NCI-H2227 (cell line): Measurements from ENCODE around the gene IQCN.

Experiments used
- DNase-seq: peaks from one replicate; lab custom pipeline; 2025; ENCODE audit not compliant: unreplicated experiment; lab: John Stamatoyannopoulos, UW

Gene IQCN, protein sequence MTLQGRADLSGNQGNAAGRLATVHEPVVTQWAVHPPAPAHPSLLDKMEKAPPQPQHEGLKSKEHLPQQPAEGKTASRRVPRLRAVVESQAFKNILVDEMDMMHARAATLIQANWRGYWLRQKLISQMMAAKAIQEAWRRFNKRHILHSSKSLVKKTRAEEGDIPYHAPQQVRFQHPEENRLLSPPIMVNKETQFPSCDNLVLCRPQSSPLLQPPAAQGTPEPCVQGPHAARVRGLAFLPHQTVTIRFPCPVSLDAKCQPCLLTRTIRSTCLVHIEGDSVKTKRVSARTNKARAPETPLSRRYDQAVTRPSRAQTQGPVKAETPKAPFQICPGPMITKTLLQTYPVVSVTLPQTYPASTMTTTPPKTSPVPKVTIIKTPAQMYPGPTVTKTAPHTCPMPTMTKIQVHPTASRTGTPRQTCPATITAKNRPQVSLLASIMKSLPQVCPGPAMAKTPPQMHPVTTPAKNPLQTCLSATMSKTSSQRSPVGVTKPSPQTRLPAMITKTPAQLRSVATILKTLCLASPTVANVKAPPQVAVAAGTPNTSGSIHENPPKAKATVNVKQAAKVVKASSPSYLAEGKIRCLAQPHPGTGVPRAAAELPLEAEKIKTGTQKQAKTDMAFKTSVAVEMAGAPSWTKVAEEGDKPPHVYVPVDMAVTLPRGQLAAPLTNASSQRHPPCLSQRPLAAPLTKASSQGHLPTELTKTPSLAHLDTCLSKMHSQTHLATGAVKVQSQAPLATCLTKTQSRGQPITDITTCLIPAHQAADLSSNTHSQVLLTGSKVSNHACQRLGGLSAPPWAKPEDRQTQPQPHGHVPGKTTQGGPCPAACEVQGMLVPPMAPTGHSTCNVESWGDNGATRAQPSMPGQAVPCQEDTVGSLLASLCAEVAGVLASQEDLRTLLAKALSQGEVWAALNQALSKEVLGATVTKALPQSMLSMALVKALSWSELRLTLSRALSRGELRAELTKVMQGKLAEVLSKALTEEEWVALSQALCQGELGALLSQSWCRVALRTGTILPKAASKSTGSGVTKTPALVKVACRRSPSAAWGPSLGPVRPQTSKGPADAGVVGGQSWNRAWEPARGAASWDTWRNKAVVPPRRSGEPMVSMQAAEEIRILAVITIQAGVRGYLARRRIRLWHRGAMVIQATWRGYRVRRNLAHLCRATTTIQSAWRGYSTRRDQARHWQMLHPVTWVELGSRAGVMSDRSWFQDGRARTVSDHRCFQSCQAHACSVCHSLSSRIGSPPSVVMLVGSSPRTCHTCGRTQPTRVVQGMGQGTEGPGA (N-terminal part only)

GRCh38 chr19:18274219-18274780, at the start of gene IQCN:
IQCN (minus strand) TSS chr19:18274452; CDS start chr19:18269478, 4,974 bp downstream.
- no peak for DNase-seq

GRCh38 chr19:18322759-18323460, 48.7 kb upstream of the IQCN start, which contains the start of gene LSM4:
LSM4 (minus strand) TSS chr19:18323076; CDS start chr19:18323020, 56 bp downstream.
- peak; percentile 98 for DNase-seq

DNA sequence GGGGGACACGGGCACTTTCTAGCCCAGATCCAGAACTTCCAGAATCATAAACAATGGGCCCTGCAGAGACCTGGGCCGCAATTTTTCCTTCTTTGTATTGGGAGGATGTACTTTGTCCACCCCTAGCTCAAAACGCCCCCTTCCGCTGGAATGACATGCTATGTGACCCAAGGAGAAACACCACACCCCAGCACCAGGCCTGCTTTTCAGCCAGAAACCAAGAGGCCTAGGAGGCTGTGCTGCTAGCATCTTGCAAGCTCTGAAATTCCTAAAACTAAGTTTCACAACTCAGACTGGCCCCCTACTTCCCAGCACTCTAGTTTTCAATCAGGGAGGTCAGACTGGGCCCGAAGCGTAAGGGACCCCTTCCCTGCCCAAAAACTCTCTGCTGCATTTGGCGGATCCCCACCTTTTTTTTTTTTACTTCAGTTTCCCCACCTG, 48.1 kb upstream of the IQCN start:
- peak; percentile 35 for DNase-seq

DNA sequence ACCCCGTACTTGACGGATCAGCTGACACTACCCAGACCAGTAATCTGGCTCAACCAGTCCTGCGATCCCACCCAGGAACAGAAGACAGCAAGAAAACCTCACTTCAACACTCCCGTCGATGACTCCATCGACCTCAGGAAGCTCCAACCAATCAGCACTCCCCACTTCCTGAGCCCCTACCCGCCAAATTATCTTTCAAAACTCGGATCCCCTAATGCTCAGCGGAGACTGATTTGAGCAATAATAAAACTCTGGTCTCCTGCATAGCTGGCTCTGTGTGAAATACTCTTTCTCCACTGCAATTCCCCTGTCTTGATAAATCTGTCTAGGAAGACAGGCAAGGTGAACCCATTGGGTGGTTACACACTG, 47.5 kb upstream of the IQCN start:
- DNase-seq: peak; percentile 40

GRCh38 chr19:18320865-18321733, 46.8 kb upstream of the IQCN start:
- DNase-seq: no peak

- DNase-seq: no peak
Observed at GRCh38 chr19:18319591-18320135, 45.4 kb upstream of the IQCN start.

- DNase-seq: no peak
Observed at GRCh38 chr19:18317961-18318800, 43.9 kb upstream of the IQCN start.

DNA sequence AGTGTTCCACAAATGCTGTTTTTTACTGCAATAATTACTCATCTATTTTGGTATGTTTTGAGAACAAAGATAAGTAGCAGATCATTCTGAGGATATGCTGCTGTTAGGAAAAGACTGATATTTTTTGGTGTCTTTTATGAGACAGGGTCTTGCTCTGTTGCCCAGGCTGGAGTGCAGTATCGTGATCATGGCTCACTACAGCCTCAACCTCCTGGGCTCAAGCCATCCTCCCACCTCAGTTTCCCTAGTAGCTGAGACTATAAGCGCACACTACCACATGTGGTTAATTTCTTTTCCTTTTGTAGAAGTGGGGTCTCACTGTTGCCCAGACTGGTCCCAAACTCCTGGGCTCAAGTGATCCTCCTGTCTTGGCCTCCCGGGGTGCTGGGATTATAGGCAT, 39.1 kb upstream of the IQCN start:
- DNase-seq: no peak

DNA sequence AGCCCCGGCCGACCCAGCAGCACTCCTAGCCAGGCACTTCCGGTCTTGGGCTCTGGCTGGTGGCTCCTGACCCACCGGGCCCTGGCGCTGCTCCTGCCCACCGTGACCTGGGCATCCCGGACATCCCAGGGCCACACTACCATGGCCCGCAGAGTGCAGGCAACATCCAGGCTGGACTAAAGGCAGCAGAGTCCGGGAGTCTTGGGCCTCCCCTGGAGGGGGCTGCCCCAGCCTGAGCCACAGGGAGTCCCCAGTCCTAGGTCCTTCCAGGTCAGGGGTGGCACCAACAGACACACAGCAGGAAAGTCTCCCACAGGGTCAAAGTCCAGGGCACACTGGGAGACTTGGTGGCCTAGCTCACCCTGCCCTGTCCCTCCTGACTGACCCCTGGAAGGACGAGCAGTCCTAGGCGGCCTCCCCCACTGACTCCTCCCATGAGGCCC, 37.9 kb upstream of the IQCN start:
- DNase-seq: no peak

DNA sequence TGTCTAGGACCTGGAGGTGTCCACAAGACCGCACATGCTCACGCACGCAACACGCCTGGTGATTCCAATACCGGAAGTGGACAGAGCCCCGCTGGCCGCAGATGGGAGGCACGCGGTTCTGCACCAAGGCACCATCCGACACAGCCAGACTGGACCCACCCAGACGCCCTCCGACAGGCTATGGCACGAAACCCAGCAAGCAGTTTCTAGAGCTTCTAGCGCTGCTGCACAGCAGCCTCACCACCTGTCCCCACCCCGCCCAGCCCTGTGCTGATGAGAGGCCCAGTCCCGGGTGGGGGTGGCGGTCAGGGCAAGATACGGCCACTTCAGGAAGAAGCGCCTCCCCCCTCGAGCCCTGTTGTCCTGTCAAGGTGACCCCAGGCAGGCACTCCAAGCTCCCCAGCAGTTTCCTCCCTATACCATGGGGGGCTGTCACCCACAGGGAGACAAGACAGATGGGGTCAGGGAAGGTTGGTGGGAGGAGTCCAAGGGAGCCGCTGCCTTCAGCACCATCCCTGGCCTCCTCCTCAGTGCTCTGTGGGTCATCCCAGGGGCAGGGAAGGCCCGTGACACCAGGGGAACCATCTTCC, 37.3 kb upstream of the IQCN start:
- no peak for DNase-seq

DNA sequence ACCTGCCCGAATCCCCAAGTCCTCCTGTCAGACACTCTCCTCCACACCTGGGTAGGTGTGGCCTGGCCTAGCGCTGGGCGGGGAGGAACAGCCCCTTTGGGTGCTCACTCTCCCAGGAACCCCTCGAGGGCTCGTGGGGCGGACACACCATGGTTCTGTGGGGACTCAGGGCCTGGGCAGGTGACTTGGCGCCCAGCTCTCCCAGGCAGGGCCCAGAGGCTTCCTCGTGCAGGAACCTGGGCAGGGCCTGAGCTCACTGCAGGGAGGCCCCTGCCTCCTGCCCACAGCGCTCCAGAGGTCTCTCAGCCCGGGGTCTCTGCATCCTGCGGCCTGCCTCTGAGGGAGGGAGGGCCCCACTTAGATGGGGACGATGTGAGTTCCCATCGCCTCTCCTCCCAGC, 36.7 kb upstream of the IQCN start:
- no peak for DNase-seq

- DNase-seq: no peak
Observed at GRCh38 chr19:18310118-18310909, 36.1 kb upstream of the IQCN start.

DNA sequence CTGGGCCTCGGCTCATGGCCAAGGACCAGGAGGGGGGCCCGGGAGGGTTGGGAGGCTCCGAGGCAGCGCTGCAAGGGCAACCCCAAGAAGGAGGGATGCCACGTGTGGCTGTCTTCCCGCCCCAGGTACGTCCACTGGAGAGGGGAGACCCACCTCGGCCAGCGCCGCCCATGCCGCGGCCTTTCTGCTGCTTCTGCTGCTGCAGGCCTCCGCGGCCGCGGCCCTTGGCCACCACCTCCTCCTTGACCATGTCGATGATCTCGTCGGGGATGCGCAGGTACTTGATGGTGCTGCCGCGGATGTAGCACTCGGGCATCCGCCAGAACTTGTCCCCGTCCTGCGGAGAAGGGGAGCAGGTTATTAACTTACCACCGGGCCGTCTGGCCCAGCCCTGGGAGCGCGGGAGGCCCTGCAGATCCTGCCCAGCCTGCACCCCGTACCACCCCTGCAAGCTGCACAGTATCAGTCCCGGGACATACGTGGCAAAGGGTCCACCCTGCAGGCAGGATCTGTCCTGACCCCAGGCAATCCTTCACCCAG, 35.3 kb upstream of the IQCN start:
- DNase-seq: no peak

GRCh38 chr19:18308948-18309325, 34.7 kb upstream of the IQCN start:
- DNase-seq: no peak

DNA sequence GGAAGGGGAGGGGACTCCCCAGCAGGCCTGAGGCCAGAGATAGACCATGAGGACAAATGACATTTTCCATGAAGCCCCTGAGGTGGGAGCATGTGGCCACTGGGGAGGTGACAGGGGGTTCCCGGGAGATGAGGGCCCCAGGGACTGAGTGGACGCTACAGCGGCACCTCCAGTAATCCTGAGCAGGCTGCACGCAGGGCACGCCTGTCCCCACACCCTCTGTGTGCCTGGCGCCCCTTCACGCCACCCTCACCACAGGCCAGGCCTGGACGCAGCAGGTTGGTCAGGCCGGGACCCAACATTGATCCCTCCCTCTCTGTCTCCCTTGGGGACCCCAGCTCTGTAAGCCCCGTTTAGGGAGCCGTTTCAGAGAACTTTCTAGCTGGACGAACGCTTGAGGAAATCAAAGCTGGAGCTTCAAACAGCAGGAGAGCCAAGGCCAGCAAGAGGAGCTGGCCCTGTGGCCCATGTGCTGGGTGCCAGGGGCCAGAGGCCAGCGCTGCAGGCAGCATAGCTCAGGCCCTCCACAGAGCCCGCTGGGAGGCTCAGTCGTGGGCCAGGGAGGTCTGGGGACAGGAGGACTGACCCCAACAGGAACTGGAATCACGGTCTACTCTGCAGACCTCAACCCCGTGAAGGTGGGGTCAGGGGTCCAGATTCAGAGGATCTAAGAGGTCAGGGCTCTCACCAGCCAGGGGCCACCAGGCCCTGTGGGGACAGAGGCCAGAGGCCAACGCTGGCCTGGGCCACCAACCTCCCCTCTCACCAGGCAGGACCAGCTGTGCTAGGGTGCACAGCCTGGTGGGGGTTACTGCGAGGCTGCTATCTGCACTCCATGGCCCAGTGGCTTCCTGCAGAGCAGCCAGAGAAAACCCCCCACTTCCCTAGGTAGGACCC, 34.0 kb upstream of the IQCN start:
- no peak for DNase-seq

DNA sequence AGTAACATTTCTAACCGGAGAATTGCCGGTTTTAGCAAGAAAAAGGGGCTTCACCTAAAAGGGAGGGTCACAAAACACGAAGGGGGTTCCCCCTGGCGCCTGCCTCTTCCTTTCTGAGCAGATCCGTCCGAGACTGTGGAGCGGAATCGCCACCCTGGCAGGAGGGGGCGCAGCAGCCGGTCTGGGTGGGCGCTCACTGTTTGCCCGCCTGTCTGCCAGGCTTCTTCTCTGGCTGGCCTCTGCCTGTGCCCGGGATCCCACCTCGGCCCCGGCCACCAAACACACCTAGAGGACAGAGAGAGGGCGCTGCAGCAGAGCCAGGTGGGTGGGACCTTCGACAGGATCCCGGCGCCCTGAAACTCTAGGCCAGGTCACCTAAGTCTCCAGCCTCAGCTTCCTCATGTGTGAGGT, 33.0 kb upstream of the IQCN start:
- DNase-seq: no peak
